Fibroblast of skin of right quadriceps (primary cell): Measurements from ENCODE around the gene TMEM151A.

Experiments used
- DNase-seq: peaks from one replicate; pipeline ENCODE4 v3.0.0-alpha.2; 2013

Gene TMEM151A

DNA sequence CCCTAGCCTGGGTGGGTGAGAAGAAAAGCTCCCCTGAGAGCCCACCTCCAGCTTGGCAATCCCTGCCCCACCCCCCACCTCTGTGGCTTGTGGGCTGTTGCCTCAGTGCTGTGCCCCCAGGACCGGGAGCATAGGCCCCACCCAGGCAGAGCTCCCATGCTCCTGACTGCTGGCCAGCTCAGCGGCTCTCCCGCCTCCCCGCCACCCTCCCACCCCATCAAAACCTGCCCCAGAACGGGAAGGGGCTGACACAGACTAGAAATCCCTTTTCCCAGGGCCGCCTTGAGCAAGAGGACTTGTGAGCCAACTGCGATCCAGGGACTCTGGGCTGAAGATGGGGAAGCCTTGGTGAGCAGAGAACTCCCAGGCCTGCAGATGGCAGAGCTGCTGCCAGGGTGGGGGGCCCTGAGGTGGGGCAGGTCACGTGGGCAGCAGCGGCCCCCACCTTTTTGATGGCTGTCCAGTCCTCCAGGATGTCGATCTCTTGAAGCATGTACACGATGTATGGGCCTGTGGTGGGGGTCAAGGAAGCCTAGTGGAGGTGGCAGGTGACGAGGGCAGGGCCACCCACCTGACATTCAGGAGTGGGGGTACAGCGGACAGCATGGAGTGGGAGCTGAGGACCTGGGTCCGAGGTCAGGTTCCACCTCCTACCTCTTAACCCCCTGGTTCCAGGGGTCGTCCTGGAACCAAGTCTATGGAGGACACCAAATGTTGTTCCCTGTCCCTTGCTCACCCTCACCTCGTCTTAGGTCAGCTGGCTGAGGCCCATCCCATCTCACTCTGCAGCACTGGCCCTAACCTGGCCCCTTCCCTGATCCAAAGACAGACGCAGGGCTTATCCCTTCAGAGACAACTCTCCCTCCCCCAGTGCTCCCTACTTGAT, 46.8 kb downstream of the TMEM151A start:
- no peak for DNase-seq

DNA sequence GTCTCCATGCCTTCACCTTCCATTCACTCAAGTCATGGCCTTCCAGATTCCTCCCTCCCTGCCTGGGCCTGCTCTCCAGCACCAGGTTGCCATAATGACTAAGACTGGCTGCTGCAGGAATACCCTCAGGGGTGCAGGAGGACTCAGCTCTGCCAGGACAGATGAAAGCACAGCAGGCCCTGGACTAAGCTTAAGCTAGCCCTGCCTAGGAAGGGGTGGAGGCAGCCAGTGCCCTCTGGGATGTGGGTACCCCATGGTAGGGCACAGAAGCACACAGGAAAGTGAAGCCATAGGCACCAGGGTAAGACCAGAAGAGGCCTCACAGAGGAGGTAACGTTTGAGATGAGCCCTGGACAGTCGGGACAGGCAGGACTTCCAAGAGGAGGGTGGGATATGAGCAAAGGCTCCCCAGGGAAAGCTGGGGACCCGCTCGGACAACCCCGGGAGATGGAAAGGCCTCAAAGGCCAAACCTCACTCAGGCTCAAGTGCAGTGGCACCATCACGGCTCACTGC, 47.5 kb downstream of the TMEM151A start:
- DNase-seq: no peak

DNA sequence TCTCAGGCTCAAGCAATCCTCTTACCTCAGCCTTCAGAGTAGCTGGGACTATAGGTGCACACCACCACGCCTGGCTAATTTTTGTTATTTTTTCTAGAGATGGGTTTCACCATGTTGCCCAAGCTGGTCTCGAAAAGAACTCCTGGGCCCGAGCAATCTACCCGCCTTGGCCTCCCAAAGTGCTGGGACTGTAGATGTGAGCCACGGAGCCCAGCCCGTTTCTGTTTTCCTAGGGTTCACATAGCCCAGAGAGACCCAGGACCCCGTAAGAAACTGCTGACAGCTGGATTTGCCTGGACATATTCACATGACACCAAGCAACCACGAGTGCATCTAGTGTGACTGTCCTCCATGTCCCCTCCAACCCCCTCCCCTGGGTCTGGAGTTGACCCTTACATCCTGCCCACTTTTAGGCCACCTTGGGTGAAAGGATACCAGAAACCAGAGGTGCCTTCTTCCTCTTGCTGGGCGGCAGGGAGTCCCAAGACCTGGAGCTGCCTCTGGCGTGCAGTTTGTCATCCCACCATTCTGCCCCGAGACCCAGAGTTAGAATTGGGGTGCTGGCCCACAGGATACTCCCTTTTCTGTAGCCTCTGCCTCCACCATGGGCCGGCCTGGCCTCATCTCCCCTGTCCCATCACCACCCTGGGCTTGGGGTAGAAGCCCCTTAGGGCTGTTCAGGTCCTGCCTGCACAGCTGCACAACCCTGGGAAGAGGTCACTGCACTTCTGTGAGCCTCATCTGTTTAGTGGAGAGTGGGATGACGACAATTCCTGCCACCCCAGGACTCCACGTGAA, 48.2 kb downstream of the TMEM151A start:
- no peak for DNase-seq

- DNase-seq: no peak
Measured at GRCh38 chr11:66340596-66341501, 49.2 kb downstream of the TMEM151A start.

GRCh38 chr11:66341502-66342126, 49.9 kb downstream of the TMEM151A start:
- DNase-seq: no peak

DNA sequence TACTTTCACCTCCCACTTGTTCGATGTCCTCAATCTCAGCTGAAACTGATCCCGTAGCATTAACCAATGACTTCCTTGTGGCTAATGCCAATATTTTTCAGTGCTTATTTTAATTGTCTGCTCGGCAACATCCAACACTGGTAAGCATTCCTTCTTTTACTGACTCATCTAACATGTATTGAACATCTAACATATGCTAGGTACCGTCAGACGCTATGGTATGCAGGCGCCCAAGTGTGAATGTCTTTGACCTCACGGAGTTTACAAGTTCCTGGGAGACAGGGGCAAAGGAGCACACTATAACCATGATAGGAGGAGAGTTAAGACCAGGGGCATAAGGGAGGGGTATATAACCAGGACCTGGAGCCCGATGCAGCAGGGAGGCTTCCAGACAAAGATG, 51.5 kb downstream of the TMEM151A start:
- DNase-seq: no peak

DNA sequence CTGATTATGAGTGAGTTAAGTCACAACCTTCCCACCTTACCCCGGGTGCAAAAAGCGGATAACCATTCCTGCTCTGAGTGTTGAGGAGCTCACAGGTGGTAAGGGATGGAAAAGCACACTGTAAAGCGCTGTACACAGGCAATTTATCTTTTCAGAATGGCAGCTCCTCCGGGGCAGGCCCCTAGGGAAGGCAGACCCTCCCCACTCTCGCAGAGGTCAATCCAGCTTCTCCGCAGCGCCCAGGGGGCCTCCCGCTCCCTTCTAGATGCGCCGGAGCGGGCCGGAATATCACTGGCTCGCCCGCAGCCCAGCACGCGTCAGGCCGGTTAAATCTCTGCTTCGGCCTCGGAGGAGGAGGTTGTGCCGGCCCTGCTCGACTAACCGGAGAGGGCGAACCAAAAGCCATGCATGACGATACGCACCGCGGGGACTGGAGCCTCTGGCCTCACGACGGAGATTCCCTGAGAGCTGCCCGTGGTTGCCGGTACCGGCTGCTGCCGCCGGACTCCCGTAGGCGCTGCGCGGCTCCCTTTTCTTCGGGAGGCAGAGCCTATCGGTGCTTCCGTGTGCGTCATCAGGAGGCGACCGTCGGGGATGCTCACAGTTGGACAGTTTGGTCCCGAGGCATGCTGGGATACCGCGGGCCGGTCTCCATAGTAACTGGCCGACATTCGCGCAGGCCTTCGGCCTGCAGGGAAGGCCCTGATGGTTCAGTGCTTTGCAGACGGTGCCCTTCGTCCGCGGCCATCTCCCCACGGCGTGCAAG, 53.0 kb downstream of the TMEM151A start, which contains the start of gene BRMS1:
Gene BRMS1 (minus strand): TSS at position 555 of the 766 bp plus-strand sequence. CDS start 2,870 bp downstream, outside the sequence.
- DNase-seq: peak; percentile 96

- DNase-seq: no peak
Measured at GRCh38 chr11:66345316-66345649, 53.6 kb downstream of the TMEM151A start.
